ENCODE measurements around the gene TP53BP1. TPM values are rescaled to one million over a fixed set of nuclear protein-coding genes. Genes with fewer than 3 reads are reported as not detected.

Gene TP53BP1
- total and polyA plus RNA-seq, 2 of the 13 experiments (the other 11 are each of a cell fraction or from before 2014, with no cell fraction given): 17.1 to 17.4 TPM

DNA sequence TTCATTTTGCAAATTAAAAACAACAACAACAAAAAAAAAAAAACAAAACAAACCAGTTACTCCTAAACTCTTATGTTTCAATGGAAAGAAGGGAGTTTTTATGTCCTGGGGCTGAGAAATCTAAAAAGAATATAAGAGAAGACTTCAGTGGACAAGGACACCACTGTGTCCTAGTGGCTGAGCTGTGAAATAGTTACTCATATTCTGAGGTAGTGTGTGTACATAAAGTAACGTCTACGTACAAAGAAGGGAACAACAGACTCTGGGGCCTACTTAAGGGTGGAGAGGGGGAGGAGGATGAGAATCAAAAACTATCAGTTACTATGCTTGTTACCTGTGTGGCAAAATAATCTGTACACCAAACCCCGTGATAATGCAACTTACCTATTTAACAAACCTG lies 6.0 kb upstream of the TP53BP1 start (continued):
- TF ChIP-seq ZNF318 (CRISPR knock-in tag; IDR thresholded peaks at IDR 0.05) (no peak), HNRNPK (IDR thresholded peaks at IDR 0.05; ENCODE audit: low read depth, low read length, poor library complexity, severe bottlenecking) (no peak), ZNF251 (CRISPR knock-in tag; IDR thresholded peaks at IDR 0.05) (no peak)
- TF ChIP-seq, protein P1, sequence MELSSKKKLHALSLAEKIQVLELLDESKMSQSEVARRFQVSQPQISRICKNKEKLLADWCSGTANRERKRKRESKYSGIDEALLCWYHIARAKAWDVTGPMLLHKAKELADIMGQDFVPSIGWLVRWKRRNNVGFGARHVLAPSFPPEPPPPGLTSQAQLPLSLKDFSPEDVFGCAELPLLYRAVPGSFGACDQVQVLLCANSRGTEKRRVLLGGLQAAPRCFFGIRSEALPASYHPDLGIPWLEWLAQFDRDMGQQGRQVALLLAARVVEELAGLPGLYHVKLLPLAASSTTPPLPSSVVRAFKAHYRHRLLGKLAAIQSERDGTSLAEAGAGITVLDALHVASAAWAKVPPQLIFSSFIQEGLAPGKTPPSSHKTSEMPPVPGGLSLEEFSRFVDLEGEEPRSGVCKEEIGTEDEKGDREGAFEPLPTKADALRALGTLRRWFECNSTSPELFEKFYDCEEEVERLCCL (CRISPR knock-in tag; IDR thresholded peaks at IDR 0.05; ENCODE audit: borderline replicate concordance): no peak

Measured in HepG2 (cell line).